GM21360 (cell line): ENCODE data around the gene COL19A1.
A peak's percentile ranks its signal among the peaks of the same experiment; 100 is the strongest.

Experiments
- ATAC-seq: cut with Tn5 transposase; IDR thresholded peaks from one replicate; pipeline ENCODE4 v1.9.1; 2021; ENCODE audit warnings: mild to moderate bottlenecking, moderate library complexity; ENCODE audit not compliant: unreplicated experiment

The COL19A1 gene

GRCh38 chr6:70051197-70052124 is 185.1 kb downstream of the COL19A1 start:
- no peak for ATAC-seq

GRCh38 chr6:70059039-70059719 is 192.8 kb downstream of the COL19A1 start:
- ATAC-seq: no peak

GRCh38 chr6:70060680-70061079 is 194.3 kb downstream of the COL19A1 start:
- no peak for ATAC-seq

GRCh38 chr6:70061546-70061945 is 195.2 kb downstream of the COL19A1 start:
- no peak for ATAC-seq

GRCh38 chr6:70062010-70062409 is 195.7 kb downstream of the COL19A1 start:
- no peak for ATAC-seq

- no peak for ATAC-seq
Observed at GRCh38 chr6:70072540-70073179, 206.3 kb downstream of the COL19A1 start.

- ATAC-seq: no peak
Observed at GRCh38 chr6:70073637-70074036, 207.3 kb downstream of the COL19A1 start.

- ATAC-seq: peak; percentile 51
Observed at GRCh38 chr6:70079241-70079640, 212.9 kb downstream of the COL19A1 start.

GRCh38 chr6:70080443-70081070 is 214.2 kb downstream of the COL19A1 start:
- ATAC-seq: no peak

GRCh38 chr6:70082830-70083229 is 216.5 kb downstream of the COL19A1 start:
- no peak for ATAC-seq

- no peak for ATAC-seq
Observed at GRCh38 chr6:70086806-70087205, 220.4 kb downstream of the COL19A1 start.

GRCh38 chr6:70094156-70094555 is 227.8 kb downstream of the COL19A1 start:
- ATAC-seq: no peak

GRCh38 chr6:70099732-70100131 is 233.4 kb downstream of the COL19A1 start:
- ATAC-seq: no peak

- no peak for ATAC-seq
Observed at GRCh38 chr6:70103798-70104197, 237.4 kb downstream of the COL19A1 start.

GRCh38 chr6:70107852-70108629 is 241.7 kb downstream of the COL19A1 start:
- ATAC-seq: no peak

- no peak for ATAC-seq
Observed at GRCh38 chr6:70110126-70111022, 244.0 kb downstream of the COL19A1 start.

GRCh38 chr6:70111737-70112136 is 245.4 kb downstream of the COL19A1 start:
- ATAC-seq: no peak

GRCh38 chr6:70112716-70113115 is 246.4 kb downstream of the COL19A1 start:
- no peak for ATAC-seq

- ATAC-seq: no peak
Observed at GRCh38 chr6:70113171-70113570, 246.8 kb downstream of the COL19A1 start.
